Measurements from ENCODE around the gene PPP1R26.

Gene PPP1R26

DNA sequence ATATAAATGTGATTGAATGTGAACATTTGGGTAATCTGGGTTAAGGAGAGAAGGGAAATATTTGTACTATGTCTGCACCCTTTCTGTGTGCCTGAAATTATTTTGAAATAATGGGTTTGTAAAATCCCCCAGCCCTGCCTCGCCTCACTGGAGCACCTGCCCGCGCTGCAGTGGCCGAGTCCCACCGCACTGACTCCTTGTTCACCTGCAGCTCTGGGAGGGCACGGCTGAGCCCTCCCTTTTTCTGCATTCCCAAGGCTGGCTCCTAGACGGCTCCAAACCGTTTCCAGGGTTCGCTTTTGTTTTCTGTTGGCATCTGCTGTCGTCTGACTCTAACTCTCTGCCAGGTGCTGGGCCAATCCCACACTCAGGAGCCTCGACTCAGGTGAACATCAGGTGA lies 17.6 kb upstream of the PPP1R26 start:
- DNase-seq, result no peak

GRCh38 chr9:135463140-135463539 lies 16.4 kb upstream of the PPP1R26 start:
- DNase-seq, result no peak

DNA sequence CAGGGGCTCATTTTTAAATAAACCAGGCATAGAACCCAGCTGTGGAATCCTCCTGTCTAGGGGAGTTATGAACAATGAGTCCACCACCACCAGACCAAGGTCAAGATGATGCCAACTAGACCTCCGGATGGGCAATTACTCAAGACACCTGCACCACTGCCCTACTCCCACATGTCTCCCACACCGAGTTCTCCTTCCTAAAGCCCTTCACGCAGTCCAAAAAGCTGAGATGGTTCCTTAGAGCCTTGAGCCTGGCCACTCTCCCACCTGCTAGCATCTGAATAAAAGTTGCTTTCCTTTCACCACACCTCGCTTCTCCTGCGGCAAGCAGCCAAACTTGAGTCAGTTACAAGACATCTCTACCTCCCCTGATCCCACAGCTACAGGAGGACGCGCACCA lies 15.4 kb upstream of the PPP1R26 start:
- DNase-seq, result no peak

GRCh38 chr9:135468854-135469521 lies 10.6 kb upstream of the PPP1R26 start:
- DNase-seq, result no peak

DNA sequence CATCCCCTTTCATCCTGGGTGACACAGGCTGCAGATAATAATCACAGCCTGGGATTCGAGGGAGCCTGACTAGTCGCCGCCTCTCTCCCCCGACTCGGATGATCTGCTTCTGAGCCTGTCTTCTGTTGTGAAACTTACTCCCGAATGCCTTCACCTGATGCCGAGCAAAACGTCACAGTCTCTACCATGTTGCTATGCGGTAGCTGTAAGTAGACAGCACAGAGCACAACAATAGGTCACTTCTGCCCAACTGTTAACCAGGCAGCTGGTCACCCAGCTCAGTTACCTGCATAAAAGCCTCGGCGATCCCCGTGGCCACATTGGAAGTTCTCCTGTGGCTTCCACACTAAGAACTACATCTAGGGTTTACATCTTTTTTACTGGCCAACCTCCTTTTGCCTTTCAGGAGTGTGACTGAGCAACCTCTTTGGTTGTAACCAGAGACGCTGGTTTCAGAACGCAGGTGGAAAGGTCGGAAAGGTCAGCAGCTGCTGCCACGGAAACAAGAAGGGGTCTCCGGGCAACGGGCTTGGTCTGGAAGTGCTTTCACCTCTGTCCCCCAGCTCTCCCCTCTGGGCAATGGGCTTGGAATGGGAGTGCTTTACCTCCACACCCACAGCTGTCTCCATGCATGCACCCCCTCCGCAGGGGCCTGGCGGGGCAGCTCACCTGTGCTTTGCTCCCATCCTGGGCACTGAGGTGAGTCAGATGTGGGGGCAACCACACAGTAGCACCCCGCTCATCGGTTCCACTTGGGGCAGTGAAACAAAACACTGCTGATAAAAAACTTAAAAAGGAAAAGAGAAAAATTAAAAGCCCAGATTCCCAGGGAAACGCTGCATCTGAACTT lies 7.6 kb upstream of the PPP1R26 start:
- no peak for DNase-seq

DNA sequence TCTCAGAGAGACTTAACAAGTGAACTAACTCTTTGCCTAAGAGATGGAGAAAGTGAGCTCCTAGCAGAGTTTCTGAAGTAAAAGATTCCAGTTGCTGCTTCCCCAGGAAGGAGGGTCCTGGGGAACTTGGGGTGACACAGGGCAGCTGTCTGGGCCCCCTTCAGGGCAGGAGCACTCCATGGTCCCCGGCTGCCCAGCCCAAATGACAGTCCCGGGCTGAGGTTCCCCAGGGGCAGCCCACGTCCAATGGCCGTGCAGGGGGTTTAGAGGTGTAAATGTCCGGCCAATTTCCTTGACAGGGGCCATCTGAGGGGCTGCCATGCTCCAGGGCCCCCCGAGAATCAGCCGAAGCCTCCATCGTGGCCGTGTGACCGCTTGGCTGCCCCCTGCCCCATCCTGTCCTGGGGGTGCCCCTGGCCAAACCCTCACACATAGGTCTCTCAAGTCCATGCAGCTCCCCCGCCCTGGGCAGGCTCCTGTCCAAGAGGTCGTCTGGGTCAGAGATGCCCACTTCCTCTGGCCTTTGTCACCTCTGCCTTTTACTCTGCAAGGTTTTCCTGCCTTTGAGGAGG lies 5.5 kb upstream of the PPP1R26 start:
- no peak for DNase-seq

GRCh38 chr9:135474915-135475314 lies 4.7 kb upstream of the PPP1R26 start:
- DNase-seq, result no peak

DNA sequence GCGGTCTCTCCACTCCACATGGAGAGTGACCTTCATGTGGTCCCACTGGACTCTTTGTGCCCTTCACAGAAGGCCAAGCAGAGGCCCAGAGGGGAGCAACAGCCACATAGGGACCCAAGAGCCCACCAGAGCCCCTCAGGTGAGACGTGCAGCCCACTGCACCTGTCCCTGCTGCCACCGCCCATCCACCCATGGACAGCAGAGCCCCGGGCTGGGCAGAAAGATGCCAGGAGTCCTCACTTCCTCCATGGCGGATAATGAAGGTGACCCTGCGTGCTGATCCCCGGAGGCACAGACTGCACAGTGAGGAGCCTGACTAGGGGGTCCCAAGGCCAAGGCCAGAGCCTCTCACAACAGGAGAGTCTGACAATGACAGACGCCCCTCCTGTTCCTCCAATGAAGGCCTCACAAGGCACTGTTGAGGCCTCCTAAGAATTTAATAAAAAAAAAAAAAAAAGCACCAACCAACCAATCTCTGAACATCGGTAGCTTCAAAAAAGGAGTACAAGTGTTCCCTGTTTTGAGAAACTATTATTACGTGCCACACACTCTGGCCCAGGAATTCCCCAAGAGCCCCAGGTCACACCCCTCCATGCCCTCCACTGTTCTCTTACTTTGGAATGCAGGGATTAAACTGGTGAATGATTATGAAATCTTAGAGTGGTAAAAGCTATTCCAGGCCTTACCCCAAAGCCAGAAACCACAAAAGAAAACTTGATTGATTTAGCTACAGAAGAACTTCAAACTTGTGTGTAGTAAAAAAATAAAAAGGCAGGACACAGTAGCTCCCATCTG lies 2.8 kb upstream of the PPP1R26 start:
- no peak for DNase-seq

- no peak for DNase-seq
Observed at GRCh38 chr9:135478191-135478590, 1.4 kb upstream of the PPP1R26 start.

DNA sequence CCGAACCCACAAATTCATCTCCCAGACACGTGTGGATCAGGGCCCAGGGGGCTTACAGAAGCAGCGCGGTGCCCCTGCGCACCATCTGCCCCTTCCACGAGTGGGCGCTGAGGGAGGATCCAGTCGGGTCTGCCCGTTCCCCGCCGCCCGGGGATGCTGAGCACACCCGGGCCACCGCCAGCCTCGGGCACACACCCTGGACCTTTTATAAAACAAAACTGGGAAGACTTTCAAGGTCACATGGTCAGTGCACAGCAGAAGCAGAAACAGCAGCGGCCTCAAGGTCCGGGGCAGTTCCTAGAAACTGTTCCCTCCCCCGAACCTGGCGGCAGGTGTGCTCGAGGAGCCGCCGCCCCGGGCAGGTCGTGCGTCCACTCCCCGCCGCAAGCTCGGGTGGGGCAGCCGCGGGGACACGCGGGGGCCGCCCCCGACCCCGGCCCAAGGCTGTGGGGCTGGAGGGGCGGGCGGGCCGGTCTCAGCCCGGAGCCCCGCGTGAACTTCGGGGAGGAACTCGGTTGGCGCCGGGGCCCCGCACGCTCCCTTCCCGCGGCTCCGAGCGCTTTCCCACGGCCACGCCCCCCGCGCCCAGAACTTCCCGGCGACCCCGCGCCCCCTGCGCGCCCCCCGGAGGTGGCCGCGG lies 633 bp upstream of the PPP1R26 start:
- DNase-seq, result no peak

DNA sequence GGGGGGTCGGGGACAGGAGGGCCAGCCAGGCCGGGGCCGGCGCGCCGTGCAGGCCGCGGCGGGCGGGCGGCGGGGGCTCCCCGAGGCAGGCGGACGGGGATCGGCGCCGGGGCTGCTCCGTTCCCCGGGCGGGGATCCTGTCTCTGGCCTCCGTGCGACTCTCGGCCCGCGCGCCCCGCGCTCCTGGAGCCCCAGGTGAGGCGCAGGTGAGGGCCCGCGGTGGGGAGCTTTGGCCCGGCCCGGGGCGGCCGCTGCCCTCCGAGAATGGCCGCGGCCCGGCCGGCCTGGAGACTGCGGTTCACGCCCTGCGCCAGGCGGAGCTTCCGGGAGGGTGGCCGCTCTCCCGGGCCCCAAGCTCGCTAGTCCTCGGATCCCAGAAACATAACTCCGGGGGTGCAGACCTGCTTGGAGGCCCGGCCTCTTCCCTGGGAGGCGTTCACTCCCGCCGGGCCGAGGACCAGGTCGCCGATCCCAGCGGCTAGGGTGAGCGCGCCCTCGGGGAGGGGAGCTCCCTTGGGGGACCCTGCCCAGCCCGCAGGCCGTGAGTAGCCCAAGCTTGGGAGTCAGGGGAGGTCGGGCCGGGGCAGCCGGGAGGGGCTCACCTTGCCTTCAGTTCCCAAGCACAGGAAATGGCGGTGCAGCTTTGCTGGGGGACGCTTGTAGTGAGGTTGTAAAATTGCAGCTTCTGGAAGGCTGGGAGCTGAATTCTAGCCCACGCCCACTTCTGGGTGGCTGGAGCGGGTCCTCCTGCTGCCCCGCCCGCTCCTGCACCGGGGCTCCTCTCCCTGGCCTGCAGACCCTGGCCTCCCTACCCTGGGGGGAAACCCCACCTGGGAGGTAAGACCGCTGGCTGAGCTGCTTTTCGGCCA lies 723 bp downstream of the PPP1R26 start:
- DNase-seq, result no peak

GRCh38 chr9:135480940-135481310 lies 1.3 kb downstream of the PPP1R26 start:
- no peak for DNase-seq

GRCh38 chr9:135482015-135482754 lies 2.6 kb downstream of the PPP1R26 start:
- no peak for DNase-seq

DNA sequence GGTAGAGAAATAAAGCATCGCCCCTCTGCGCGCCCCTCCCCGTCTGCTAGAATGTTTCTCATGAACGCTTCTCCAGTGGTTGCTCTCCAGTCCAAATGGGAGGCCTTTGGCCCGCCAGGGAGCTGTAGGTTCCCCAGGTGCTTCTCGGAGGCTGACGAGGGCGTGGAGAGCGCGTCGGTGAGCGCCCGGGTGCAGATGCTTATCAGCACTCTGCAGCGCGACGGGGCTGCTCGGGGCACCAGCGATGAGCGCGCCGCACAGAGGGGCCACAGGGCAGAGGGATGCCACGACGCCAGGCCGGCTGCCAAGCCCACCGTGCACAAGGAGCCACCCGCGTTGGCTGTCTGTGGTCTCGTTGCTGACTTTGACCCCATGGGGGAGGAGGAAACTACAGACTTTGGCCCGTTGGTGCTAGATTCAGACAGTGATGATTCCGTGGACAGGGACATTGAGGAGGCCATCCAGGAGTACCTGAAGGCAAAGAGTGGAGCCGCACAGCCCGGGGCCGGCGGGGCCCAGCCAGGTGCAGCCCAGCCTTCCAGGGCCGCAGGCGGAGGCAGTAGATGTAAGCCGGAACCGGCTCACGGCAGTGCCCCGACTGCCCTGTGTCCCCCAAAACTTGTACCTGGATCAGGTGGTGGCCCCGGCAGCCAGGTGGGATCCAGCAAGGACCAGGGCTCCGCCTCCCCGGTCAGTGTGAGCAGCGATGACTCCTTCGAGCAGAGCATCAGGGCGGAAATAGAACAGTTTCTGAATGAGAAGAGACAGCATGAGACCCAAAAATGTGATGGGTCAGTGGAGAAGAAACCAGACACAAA lies 5.1 kb downstream of the PPP1R26 start:
- no peak for DNase-seq

GRCh38 chr9:135485385-135485784 lies 5.8 kb downstream of the PPP1R26 start:
- no peak for DNase-seq

DNA sequence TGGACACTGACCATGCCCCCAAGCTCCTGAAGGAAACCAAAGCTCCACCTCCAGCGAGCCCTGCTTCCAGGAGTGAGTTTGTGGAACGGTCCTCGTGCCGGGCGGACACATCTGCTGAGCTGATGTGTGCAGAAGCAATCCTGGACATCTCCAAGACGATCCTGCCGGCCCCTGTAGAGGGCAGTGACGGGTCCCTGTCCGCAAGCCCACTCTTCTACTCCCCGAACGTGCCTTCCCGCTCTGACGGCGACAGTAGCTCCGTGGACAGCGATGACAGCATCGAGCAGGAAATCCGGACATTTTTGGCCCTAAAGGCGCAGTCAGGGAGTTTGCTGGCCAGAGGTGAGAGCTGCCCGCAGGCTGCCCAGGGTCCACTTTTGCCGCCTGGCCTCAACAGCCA lies 6.2 kb downstream of the PPP1R26 start:
- DNase-seq, result no peak

GRCh38 chr9:135486267-135487065 lies 6.9 kb downstream of the PPP1R26 start:
- DNase-seq, result no peak

GRCh38 chr9:135487281-135488012 lies 7.9 kb downstream of the PPP1R26 start:
- DNase-seq, result no peak

- DNase-seq, result no peak
Observed at GRCh38 chr9:135488013-135488330, 8.4 kb downstream of the PPP1R26 start.
